ENCODE data around the gene ROR2.
"Not testable (repeated sequence)": the region's sequence is repeated elsewhere in the genome, so short reads cannot be mapped to it uniquely, and the experiment has no call there.

The ROR2 gene

GRCh38 chr9:91796516-91796915 is 153.5 kb downstream of the ROR2 start:
- DNase-seq (ENCODE audit: low read depth), result not testable (repeated sequence)

- DNase-seq (ENCODE audit: low read depth), result no peak
Observed at GRCh38 chr9:91795598-91796241, 154.3 kb downstream of the ROR2 start.

- DNase-seq (ENCODE audit: low read depth), result not testable (repeated sequence)
Observed at GRCh38 chr9:91793371-91793770, 156.7 kb downstream of the ROR2 start.

GRCh38 chr9:91790917-91791316 is 159.1 kb downstream of the ROR2 start:
- DNase-seq (ENCODE audit: low read depth), result no peak

- no peak for DNase-seq (ENCODE audit: low read depth)
Observed at GRCh38 chr9:91789941-91790340, 160.1 kb downstream of the ROR2 start.

- no peak for DNase-seq (ENCODE audit: low read depth)
Observed at GRCh38 chr9:91787931-91788330, 162.1 kb downstream of the ROR2 start.

GRCh38 chr9:91786132-91786896 is 163.7 kb downstream of the ROR2 start:
- DNase-seq (ENCODE audit: low read depth), result no peak

- DNase-seq (ENCODE audit: low read depth), result no peak
Observed at GRCh38 chr9:91785447-91785842, 164.6 kb downstream of the ROR2 start.

GRCh38 chr9:91784673-91785446 is 165.2 kb downstream of the ROR2 start:
- no peak for DNase-seq (ENCODE audit: low read depth)

- no peak for DNase-seq (ENCODE audit: low read depth)
Observed at GRCh38 chr9:91783876-91784672, 166.0 kb downstream of the ROR2 start.

- DNase-seq (ENCODE audit: low read depth), result no peak
Observed at GRCh38 chr9:91783411-91783810, 166.6 kb downstream of the ROR2 start.

- DNase-seq (ENCODE audit: low read depth), result no peak
Observed at GRCh38 chr9:91782708-91783214, 167.3 kb downstream of the ROR2 start.

GRCh38 chr9:91781906-91782305 is 168.1 kb downstream of the ROR2 start:
- no peak for DNase-seq (ENCODE audit: low read depth)

GRCh38 chr9:91781116-91781515 is 168.9 kb downstream of the ROR2 start:
- DNase-seq (ENCODE audit: low read depth), result no peak

- DNase-seq (ENCODE audit: low read depth), result no peak
Observed at GRCh38 chr9:91778031-91778430, 172.0 kb downstream of the ROR2 start.

GRCh38 chr9:91777292-91777830 is 172.7 kb downstream of the ROR2 start:
- DNase-seq (ENCODE audit: low read depth), result no peak

GRCh38 chr9:91776409-91777291 is 173.4 kb downstream of the ROR2 start:
- DNase-seq (ENCODE audit: low read depth), result no peak

GRCh38 chr9:91775708-91776028 is 174.4 kb downstream of the ROR2 start:
- no peak for DNase-seq (ENCODE audit: low read depth)

- no peak for DNase-seq (ENCODE audit: low read depth)
Observed at GRCh38 chr9:91775011-91775707, 174.9 kb downstream of the ROR2 start.

- no peak for DNase-seq (ENCODE audit: low read depth)
Observed at GRCh38 chr9:91773156-91773555, 176.9 kb downstream of the ROR2 start.

All from GM04504 (cell line).